ENCODE data around the gene ADPRHL1. TPM values are rescaled to one million over a fixed set of nuclear protein-coding genes. Genes with fewer than 3 reads are reported as not detected.

The ADPRHL1 gene
- total and polyA plus RNA-seq, 10 donors, result 0.52 to 4.3 (median 1.5) TPM

DNA sequence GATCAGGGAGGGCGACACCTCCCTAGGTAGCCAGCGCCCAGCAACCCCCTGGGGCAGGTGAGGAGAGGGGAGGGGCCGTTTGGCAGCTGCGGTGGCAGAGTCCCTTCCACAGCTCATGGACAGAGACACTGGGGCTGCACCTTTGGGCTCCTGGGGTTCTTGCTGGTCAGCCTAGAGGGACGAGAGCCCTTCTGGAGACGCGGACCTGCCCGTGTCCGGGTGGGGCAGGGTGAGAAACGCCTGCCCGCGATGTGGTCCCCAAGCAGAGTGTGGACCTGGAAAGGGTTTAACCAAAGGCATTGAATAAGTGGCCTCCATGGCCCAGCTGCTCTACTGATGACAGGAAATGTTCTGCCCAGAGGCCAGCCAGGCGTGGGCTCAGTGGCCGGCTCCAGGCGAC, 38.3 kb downstream of the ADPRHL1 start:
- Histone ChIP-seq H3K4me1 (peaks cover 0 to 18% (median 1%) of the 10 kb centered on the region in 6 donors), H3K4me3 (no peak overlapping the region), H3K27ac (no peak overlapping the region), H3K9me3 (no peaks in the 10 kb centered on the region), H3K27me3 (replicated peaks in 1 of 7) (no peaks in the 10 kb centered on the region), H3K36me3 (no peaks in the 10 kb centered on the region)
- DNase-seq, result no peak
- TF ChIP-seq POLR2AphosphoS5 (IDR thresholded peaks at IDR 0.05), result no peak
- TF ChIP-seq, protein P1, sequence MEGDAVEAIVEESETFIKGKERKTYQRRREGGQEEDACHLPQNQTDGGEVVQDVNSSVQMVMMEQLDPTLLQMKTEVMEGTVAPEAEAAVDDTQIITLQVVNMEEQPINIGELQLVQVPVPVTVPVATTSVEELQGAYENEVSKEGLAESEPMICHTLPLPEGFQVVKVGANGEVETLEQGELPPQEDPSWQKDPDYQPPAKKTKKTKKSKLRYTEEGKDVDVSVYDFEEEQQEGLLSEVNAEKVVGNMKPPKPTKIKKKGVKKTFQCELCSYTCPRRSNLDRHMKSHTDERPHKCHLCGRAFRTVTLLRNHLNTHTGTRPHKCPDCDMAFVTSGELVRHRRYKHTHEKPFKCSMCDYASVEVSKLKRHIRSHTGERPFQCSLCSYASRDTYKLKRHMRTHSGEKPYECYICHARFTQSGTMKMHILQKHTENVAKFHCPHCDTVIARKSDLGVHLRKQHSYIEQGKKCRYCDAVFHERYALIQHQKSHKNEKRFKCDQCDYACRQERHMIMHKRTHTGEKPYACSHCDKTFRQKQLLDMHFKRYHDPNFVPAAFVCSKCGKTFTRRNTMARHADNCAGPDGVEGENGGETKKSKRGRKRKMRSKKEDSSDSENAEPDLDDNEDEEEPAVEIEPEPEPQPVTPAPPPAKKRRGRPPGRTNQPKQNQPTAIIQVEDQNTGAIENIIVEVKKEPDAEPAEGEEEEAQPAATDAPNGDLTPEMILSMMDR (IDR thresholded peaks at IDR 0.05 in 8 of 11, conservative IDR thresholded peaks at IDR 0.05 in 3 of 11), result no peak
- no peak for TF ChIP-seq POLR2A (IDR thresholded peaks at IDR 0.05)
- intact Hi-C loops (cut with DNase I; ENCODE audit: low total_unique reads), result no loop called here
- 90 to 94% (median 91%) methylated on average over 15 of the region's 15 CpGs for WGBS, 5 donors

DNA sequence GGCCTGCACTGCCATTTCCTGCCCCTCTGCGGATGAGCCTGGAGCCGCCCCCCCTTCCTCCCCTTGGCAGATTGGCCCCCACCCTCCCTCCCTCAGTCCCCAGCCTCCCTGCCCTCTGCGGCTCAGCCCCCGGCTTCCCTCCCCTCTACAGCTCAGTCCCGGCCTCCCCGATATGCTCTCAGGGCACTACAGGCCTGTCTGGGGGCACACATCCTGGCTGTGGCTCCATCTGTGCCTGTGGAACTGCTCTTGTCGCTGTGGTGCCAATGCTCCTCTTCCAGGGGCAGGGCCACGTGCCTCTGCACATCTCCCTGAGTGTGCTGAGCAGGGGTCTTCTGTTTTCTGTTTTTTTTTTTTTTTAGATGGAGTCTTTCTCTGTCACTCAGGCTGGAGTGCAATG, 39.0 kb downstream of the ADPRHL1 start:
- Histone ChIP-seq H3K4me1 (peaks cover 0 to 25% (median 1%) of the 10 kb centered on the region in 6 donors), H3K27me3 (replicated peaks in 1 of 7) (no peaks in the 10 kb centered on the region), H3K4me3 (no peak overlapping the region), H3K36me3 (no peaks in the 10 kb centered on the region), H3K9me3 (peaks cover 0 to 3% (median under 1%) of the 10 kb centered on the region in 8 donors), H3K27ac (peak overlapping the region in 4 of 8 donors; percentile 26 to 64 (median 46))
- TF ChIP-seq, protein P1 (IDR thresholded peaks at IDR 0.05 in 8 of 11, conservative IDR thresholded peaks at IDR 0.05 in 3 of 11), result no peak
- no peak for TF ChIP-seq POLR2AphosphoS5 (IDR thresholded peaks at IDR 0.05)
- no peak for TF ChIP-seq POLR2A (IDR thresholded peaks at IDR 0.05)
- no peak for DNase-seq
- intact Hi-C loops (cut with DNase I; ENCODE audit: low total_unique reads), result no loop called here
- 67 to 81% (median 74%) methylated on average over 8 of the region's 8 CpGs for WGBS, 5 donors

DNA sequence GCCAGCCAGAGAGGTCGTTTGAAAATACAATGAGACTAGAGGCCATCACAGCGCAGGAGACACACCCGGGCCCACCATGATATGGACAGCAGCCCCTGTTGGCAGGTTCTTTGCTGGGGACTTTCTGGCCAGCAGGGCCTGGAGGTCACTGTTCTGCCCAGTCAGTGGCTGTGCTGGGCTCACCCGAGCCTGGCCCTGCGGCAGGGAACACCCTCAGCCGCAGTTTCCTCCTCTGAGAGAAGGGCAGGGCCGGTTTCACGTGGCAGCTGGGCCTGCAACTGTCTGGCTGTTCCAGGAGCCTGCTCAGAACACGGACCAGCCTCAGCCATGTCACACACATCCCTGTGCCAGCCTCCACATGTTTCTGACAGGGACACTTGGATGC, 39.4 kb downstream of the ADPRHL1 start:
- peaks cover 0 to 7% (median 2%) of the 10 kb centered on the region in 8 donors for H3K9me3 ChIP-seq
- WGBS, 5 donors, result 54 to 72% (median 65%) methylated on average over 9 of the region's 9 CpGs
- H3K27ac ChIP-seq, result peak overlapping the region in 4 of 8 donors; percentile 26 to 64 (median 46)
- H3K36me3 ChIP-seq, result no peaks in the 10 kb centered on the region
- H3K27me3 ChIP-seq (replicated peaks in 1 of 7), result no peaks in the 10 kb centered on the region
- DNase-seq, result no peak
- peaks cover 0 to 30% (median 4%) of the 10 kb centered on the region in 6 donors for H3K4me1 ChIP-seq
- intact Hi-C loops (cut with DNase I; ENCODE audit: low total_unique reads), result no loop called here
- TF ChIP-seq, protein P1 (IDR thresholded peaks at IDR 0.05 in 8 of 11, conservative IDR thresholded peaks at IDR 0.05 in 3 of 11), result no peak
- peak in 1 of 3 donors; percentile 30 for TF ChIP-seq POLR2AphosphoS5 (IDR thresholded peaks at IDR 0.05)
- no peak for TF ChIP-seq POLR2A (IDR thresholded peaks at IDR 0.05)
- H3K4me3 ChIP-seq, result no peak overlapping the region

DNA sequence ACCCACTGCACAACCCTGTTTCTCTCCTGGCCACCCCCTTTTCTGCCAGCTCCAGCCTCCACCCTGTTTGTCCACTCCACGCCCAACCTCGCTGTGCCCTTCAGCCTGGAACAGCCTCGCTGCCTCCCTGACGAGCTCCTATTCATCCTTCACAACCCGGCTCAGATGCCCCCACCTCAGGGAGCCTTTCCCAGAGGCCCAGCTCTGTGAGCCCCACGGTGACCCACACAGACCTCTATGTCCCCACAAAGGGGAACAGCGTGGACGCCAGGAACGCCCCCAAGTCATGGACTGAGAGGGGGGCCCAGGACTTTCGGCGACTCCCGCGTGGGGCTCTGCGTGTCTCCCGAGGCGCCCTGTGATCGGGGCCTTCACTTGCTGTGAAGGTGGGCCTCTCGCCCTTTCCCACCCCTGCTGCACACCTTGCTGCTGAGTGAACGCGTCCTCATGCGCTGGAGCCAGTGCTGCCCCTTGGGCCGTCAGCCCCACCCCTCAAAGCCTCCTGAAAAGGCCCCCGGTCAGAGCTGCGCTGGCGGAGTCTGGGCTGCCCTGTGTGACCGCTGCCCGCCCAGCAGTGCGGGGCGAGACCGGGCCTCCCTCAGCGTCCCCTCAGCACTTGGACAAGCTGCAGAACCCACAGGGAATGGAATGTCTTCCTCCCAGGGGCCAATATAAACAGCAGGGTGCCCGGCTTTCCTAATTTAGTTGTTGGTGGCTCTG, 40.0 kb downstream of the ADPRHL1 start:
- intact Hi-C loops (cut with DNase I; ENCODE audit: low total_unique reads), result no loop called here
- Histone ChIP-seq H3K27ac (peak overlapping the region in 4 of 8 donors; percentile 26 to 64 (median 46)), H3K36me3 (no peaks in the 10 kb centered on the region), H3K4me1 (peaks cover 0 to 35% (median 8%) of the 10 kb centered on the region in 6 donors), H3K9me3 (peaks cover 0 to 9% (median 2%) of the 10 kb centered on the region in 8 donors), H3K27me3 (replicated peaks in 1 of 7) (no peaks in the 10 kb centered on the region), H3K4me3 (no peak overlapping the region)
- TF ChIP-seq POLR2A (IDR thresholded peaks at IDR 0.05) (no peak), POLR2AphosphoS5 (IDR thresholded peaks at IDR 0.05) (no peak)
- TF ChIP-seq, protein P1 (IDR thresholded peaks at IDR 0.05 in 8 of 11, conservative IDR thresholded peaks at IDR 0.05 in 3 of 11), result no peak
- DNase-seq, result no peak
- WGBS, 5 donors, result 92 to 96% (median 94%) methylated on average over 23 to 32 of the region's 32 CpGs

Measured in spleen (tissue), 11 donors.